Astrocyte (in vitro differentiated cells and primary cell): ENCODE data around the gene C10orf90. TPM values are rescaled to one million over a fixed set of nuclear protein-coding genes. Genes with fewer than 3 reads are reported as not detected.

ENCODE experiments used
- DNase-seq: peaks from one replicate; pipeline ENCODE4 v3.0.0-alpha.2; 2010; ENCODE audit warnings: low read depth
- FAIRE-seq: peaks from 2 replicates; lab custom pipeline; 2011; peaks lifted over from hg19 to GRCh38; lab: Jason Lieb, UNC
- H2AFZ ChIP-seq: 2 replicates; pipeline ENCODE4 v1.6.0; 2012; ENCODE audit warnings: low read depth, low read length, inconsistent platforms
- H3K27ac ChIP-seq: 2 replicates; pipeline ENCODE4 v1.5.1; 2011; ENCODE audit warnings: low read depth, low read length, inconsistent platforms
- H3K27me3 ChIP-seq: 2 replicates; pipeline ENCODE4 v1.6.0; 2011; ENCODE audit warnings: low read length, inconsistent platforms; ENCODE audit not compliant: insufficient read depth
- H3K36me3 ChIP-seq: 2 replicates; pipeline ENCODE4 v1.5.1; 2011; ENCODE audit warnings: low read length, inconsistent platforms; ENCODE audit not compliant: insufficient read depth
- H3K4me1 ChIP-seq: 2 replicates; pipeline ENCODE4 v1.5.1; 2011; ENCODE audit warnings: low read length, inconsistent platforms; ENCODE audit not compliant: insufficient read depth
- H3K4me2 ChIP-seq: 2 replicates; pipeline ENCODE4 v1.6.0; 2012; ENCODE audit warnings: low read length, inconsistent platforms
- H3K4me3 ChIP-seq: 2 replicates; pipeline ENCODE4 v1.5.1; 2011; ENCODE audit warnings: low read depth, mild to moderate bottlenecking, low read length, inconsistent platforms; ENCODE audit not compliant: insufficient read depth
- H3K79me2 ChIP-seq: 2 replicates; pipeline ENCODE4 v1.6.0; 2012; ENCODE audit warnings: mild to moderate bottlenecking, low read length, inconsistent platforms; ENCODE audit not compliant: insufficient read depth
- H3K9ac ChIP-seq: 2 replicates; pipeline ENCODE4 v1.6.0; 2012; ENCODE audit warnings: mild to moderate bottlenecking, low read length, inconsistent platforms
- H3K9me3 ChIP-seq: 2 replicates; pipeline ENCODE4 v1.5.1; 2012; ENCODE audit warnings: low read depth, mild to moderate bottlenecking, low read length, inconsistent platforms; ENCODE audit not compliant: insufficient read depth
- H4K20me1 ChIP-seq: 2 replicates; pipeline ENCODE4 v1.6.0; 2012; ENCODE audit warnings: low read length, inconsistent platforms; ENCODE audit not compliant: insufficient read depth
- H3K27ac Mint-ChIP-seq: one replicate; pipeline ENCODE4 v1.8.0; 2021; ENCODE audit warnings: mild to moderate bottlenecking, mixed read lengths; ENCODE audit not compliant: unreplicated experiment
- H3K27me3 Mint-ChIP-seq: one replicate; pipeline ENCODE4 v1.8.0; 2021; ENCODE audit warnings: low read depth, mixed read lengths; ENCODE audit not compliant: unreplicated experiment
- H3K36me3 Mint-ChIP-seq: one replicate; pipeline ENCODE4 v1.8.0; 2021; ENCODE audit warnings: low read depth, mixed read lengths; ENCODE audit not compliant: unreplicated experiment
- H3K4me1 Mint-ChIP-seq: one replicate; pipeline ENCODE4 v1.8.0; 2021; ENCODE audit warnings: low read depth, mixed read lengths; ENCODE audit not compliant: unreplicated experiment
- H3K4me3 Mint-ChIP-seq: one replicate; pipeline ENCODE4 v1.8.0; 2021; ENCODE audit warnings: mild to moderate bottlenecking, moderate library complexity, mixed read lengths; ENCODE audit not compliant: unreplicated experiment
- H3K9me3 Mint-ChIP-seq: one replicate; pipeline ENCODE4 v1.8.0; 2021; ENCODE audit warnings: mild to moderate bottlenecking, mixed read lengths; ENCODE audit not compliant: unreplicated experiment
- EZH2 ChIP-seq: IDR thresholded peaks from 2 replicates; pipeline ENCODE4 v1.6.1; 2012; ENCODE audit warnings: mild to moderate bottlenecking, low read length, inconsistent platforms; ENCODE audit not compliant: insufficient read depth
- total RNA-seq: library from RNA; stranded (reverse); gene quantifications from 2 replicates; pipeline ENCODE4 v1.2.1, GENCODE V29; 2021
- TF ChIP-seq, protein P1 (sequence below): IDR thresholded peaks from 2 replicates; pipeline ENCODE4 v1.5.1; 2011; ENCODE audit warnings: low read depth, mild to moderate bottlenecking, inconsistent platforms, low read length, moderate library complexity; ENCODE audit not compliant: insufficient read depth

The C10orf90 gene
- total RNA-seq, 1 donor from 2014 or later: not detected

DNA sequence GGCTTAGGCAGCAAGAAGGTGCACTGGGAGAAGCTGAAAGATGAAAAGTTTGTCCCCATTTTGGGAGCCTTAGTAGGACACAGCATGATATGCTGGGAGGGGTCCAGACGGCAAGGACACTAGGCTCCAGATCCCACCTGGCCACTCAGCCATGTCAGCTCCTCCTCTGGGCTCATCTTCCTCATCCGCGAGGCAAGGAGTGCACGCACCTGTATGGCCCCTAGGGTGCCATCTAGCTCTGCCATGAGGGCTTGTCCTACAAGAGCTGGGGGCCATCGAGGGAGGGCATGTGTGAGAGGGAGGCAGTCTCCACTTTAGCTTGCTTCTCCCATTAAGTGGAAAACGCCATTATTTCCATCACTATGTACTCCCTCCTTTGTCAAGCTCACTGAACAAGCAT, 146.0 kb downstream of the C10orf90 start:
- no peaks in the 10 kb centered on the region for H3K9me3 Mint-ChIP-seq

DNA sequence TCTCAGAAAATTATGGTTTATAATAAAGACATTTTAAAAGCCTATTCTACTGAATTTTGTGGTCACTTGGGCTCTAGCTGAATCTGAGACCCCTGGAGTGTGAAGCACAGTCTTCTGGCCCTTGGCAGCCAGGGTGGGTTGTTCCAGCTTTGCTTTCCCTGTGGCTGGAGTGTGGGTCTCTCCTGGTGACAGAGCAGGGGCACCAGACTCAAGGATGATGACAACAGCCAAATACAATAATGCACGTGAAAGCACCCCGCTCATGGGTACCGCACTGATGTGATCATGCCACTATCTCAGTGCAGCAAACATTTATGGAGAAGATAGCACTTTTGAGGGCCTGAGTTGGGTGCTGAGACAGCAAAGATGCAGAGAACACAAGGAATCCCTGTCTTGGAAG, 147.4 kb downstream of the C10orf90 start:
- H3K79me2 ChIP-seq: no peaks in the 10 kb centered on the region
- Mint-ChIP-seq H3K4me1 (no peaks in the 10 kb centered on the region), H3K36me3 (peaks cover 1% of the 10 kb centered on the region), H3K9me3 (peaks cover under 1% of the 10 kb centered on the region), H3K27ac (no peak overlapping the region), H3K4me3 (no peak overlapping the region), H3K27me3 (peaks cover 11% of the 10 kb centered on the region)
- FAIRE-seq (no peak), DNase-seq (no peak)
- H3K27me3 ChIP-seq: peaks cover 35% of the 10 kb centered on the region
- no peak overlapping the region for H3K4me2 ChIP-seq
- TF ChIP-seq, protein P1, sequence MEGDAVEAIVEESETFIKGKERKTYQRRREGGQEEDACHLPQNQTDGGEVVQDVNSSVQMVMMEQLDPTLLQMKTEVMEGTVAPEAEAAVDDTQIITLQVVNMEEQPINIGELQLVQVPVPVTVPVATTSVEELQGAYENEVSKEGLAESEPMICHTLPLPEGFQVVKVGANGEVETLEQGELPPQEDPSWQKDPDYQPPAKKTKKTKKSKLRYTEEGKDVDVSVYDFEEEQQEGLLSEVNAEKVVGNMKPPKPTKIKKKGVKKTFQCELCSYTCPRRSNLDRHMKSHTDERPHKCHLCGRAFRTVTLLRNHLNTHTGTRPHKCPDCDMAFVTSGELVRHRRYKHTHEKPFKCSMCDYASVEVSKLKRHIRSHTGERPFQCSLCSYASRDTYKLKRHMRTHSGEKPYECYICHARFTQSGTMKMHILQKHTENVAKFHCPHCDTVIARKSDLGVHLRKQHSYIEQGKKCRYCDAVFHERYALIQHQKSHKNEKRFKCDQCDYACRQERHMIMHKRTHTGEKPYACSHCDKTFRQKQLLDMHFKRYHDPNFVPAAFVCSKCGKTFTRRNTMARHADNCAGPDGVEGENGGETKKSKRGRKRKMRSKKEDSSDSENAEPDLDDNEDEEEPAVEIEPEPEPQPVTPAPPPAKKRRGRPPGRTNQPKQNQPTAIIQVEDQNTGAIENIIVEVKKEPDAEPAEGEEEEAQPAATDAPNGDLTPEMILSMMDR: no peak
- no peak for TF ChIP-seq EZH2
- no peak overlapping the region for H3K27ac ChIP-seq
- H3K4me1 ChIP-seq: peaks cover 7% of the 10 kb centered on the region
- no peaks in the 10 kb centered on the region for H3K36me3 ChIP-seq
- H4K20me1 ChIP-seq: no peaks in the 10 kb centered on the region
- no peak overlapping the region for H3K9ac ChIP-seq
- no peaks in the 10 kb centered on the region for H3K9me3 ChIP-seq
- H2AFZ ChIP-seq: no peak overlapping the region
- no peak overlapping the region for H3K4me3 ChIP-seq

More for the DNA sequence above, 146.0 kb downstream of the C10orf90 start:
- Mint-ChIP-seq H3K27me3 (peaks cover 10% of the 10 kb centered on the region), H3K36me3 (no peaks in the 10 kb centered on the region), H3K27ac (no peak overlapping the region), H3K4me1 (no peaks in the 10 kb centered on the region), H3K4me3 (no peak overlapping the region)
- Histone ChIP-seq H3K4me1 (peaks cover 7% of the 10 kb centered on the region), H2AFZ (no peak overlapping the region), H3K27me3 (peaks cover 35% of the 10 kb centered on the region), H3K9ac (no peak overlapping the region), H3K4me2 (no peak overlapping the region), H4K20me1 (no peaks in the 10 kb centered on the region), H3K9me3 (no peaks in the 10 kb centered on the region), H3K36me3 (no peaks in the 10 kb centered on the region), H3K4me3 (no peak overlapping the region), H3K79me2 (no peaks in the 10 kb centered on the region), H3K27ac (no peak overlapping the region)
- TF ChIP-seq EZH2: no peak
- TF ChIP-seq, protein P1: no peak
- DNase-seq: no peak
- no peak for FAIRE-seq

DNA sequence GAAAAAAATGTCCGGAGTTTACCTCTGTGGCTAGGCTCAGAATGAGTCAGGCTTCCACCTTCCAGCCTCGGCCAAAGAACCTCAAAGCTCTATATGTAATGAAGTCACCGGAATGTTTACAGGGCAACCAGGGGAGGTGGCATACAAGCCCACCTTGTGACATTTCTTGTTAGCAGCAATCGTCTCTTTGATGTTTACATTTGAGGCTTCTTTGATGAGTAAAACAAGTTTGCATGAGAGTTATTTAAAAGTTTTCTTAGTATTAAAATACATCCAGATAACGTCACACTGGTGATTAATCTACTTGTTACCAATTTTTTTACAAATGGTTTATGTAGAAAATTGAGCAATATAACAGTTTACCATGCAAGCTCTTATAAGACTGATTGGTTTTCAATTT, 149.1 kb downstream of the C10orf90 start:
- DNase-seq: peak; percentile 63
- Mint-ChIP-seq H3K9me3 (peaks cover 2% of the 10 kb centered on the region), H3K27ac (no peak overlapping the region), H3K36me3 (peaks cover 3% of the 10 kb centered on the region), H3K4me3 (no peak overlapping the region), H3K4me1 (no peaks in the 10 kb centered on the region), H3K27me3 (peaks cover 11% of the 10 kb centered on the region)
- no peak for TF ChIP-seq EZH2
- TF ChIP-seq, protein P1: no peak
- H3K9me3 ChIP-seq: no peaks in the 10 kb centered on the region
- no peaks in the 10 kb centered on the region for H4K20me1 ChIP-seq
- H3K79me2 ChIP-seq: no peaks in the 10 kb centered on the region
- no peak overlapping the region for H2AFZ ChIP-seq
- H3K4me1 ChIP-seq: peaks cover 7% of the 10 kb centered on the region
- no peak overlapping the region for H3K4me3 ChIP-seq
- no peaks in the 10 kb centered on the region for H3K36me3 ChIP-seq
- peak; percentile 5 for FAIRE-seq
- no peak overlapping the region for H3K27ac ChIP-seq
- H3K9ac ChIP-seq: no peak overlapping the region
- H3K27me3 ChIP-seq: peaks cover 30% of the 10 kb centered on the region
- H3K4me2 ChIP-seq: peak overlapping the region; percentile 24
